Raji (cell line): ENCODE data around the gene PTPN2.

Source experiments
- POLR2A ChIP-seq: IDR thresholded peaks from 2 replicates; pipeline ENCODE4 v1.6.1; 2011; ENCODE audit warnings: low read depth, low read length, control low read depth; ENCODE audit not compliant: insufficient read depth

PTPN2 gene

GRCh38 chr18:12750715-12751502 lies 133.1 kb downstream of the PTPN2 start:
- TF ChIP-seq POLR2A: no peak

- TF ChIP-seq POLR2A: no peak
Observed at GRCh38 chr18:12750076-12750714, 133.8 kb downstream of the PTPN2 start.

GRCh38 chr18:12749121-12749520 lies 134.9 kb downstream of the PTPN2 start:
- TF ChIP-seq POLR2A: no peak

- no peak for TF ChIP-seq POLR2A
Observed at GRCh38 chr18:12748671-12749070, 135.4 kb downstream of the PTPN2 start.

GRCh38 chr18:12747530-12748315 lies 136.3 kb downstream of the PTPN2 start:
- TF ChIP-seq POLR2A: no peak

GRCh38 chr18:12745095-12745795 lies 138.8 kb downstream of the PTPN2 start:
- no peak for TF ChIP-seq POLR2A

- no peak for TF ChIP-seq POLR2A
Observed at GRCh38 chr18:12744103-12744502, 139.9 kb downstream of the PTPN2 start.

GRCh38 chr18:12742453-12742852 lies 141.6 kb downstream of the PTPN2 start:
- TF ChIP-seq POLR2A: no peak
